GM23248 (cell line): ENCODE measurements around the gene ABHD2. TPM values are rescaled to one million over a fixed set of nuclear protein-coding genes. Genes with fewer than 3 reads are reported as not detected.

Experiments used
- DNase-seq: peaks from one replicate; pipeline ENCODE4 v3.0.0-alpha.2; 2015
- H2AFZ ChIP-seq: fragments of 200-600 bp; sonication (generic); 2 replicates; pipeline ENCODE4 v1.6.1; 2016; ENCODE audit warnings: antibody characterized with exemption
- H3F3A ChIP-seq: fragments of 200-600 bp; sonication (generic); 2 replicates; pipeline ENCODE4 v1.6.1; 2016; ENCODE audit warnings: mild to moderate bottlenecking, antibody characterized with exemption, mixed run types; ENCODE audit not compliant: insufficient read depth
- H3K27ac ChIP-seq: fragments of 200-600 bp; sonication (generic); 2 replicates; pipeline ENCODE4 v1.5.1; 2016; ENCODE audit warnings: mild to moderate bottlenecking
- H3K27me3 ChIP-seq: fragments of 200-600 bp; sonication (generic); replicated peaks from 2 replicates; pipeline ENCODE4 v1.6.1; 2016; ENCODE audit warnings: mild to moderate bottlenecking; ENCODE audit not compliant: insufficient read depth
- H3K36me3 ChIP-seq: fragments of 200-600 bp; sonication (generic); 2 replicates; pipeline ENCODE4 v1.6.1; 2016; ENCODE audit warnings: low read depth, mild to moderate bottlenecking
- H3K4me1 ChIP-seq: fragments of 200-600 bp; sonication (generic); 2 replicates; pipeline ENCODE4 v1.6.1; 2016; ENCODE audit warnings: mild to moderate bottlenecking; ENCODE audit not compliant: insufficient read depth
- H3K4me2 ChIP-seq: fragments of 200-600 bp; sonication (generic); one replicate; pipeline ENCODE4 v1.6.1; 2016; ENCODE audit warnings: mild to moderate bottlenecking; ENCODE audit not compliant: unreplicated experiment
- H3K4me3 ChIP-seq: fragments of 200-600 bp; sonication (generic); 2 replicates; pipeline ENCODE4 v1.5.1; 2016; ENCODE audit warnings: mild to moderate bottlenecking
- H3K79me2 ChIP-seq: fragments of 200-600 bp; sonication (generic); 2 replicates; pipeline ENCODE4 v1.6.1; 2016; ENCODE audit warnings: mild to moderate bottlenecking; ENCODE audit not compliant: insufficient read depth
- H3K9ac ChIP-seq: fragments of 200-600 bp; sonication (generic); 2 replicates; pipeline ENCODE4 v1.6.1; 2016; ENCODE audit warnings: mild to moderate bottlenecking
- H3K9me2 ChIP-seq: fragments of 200-600 bp; sonication (generic); 2 replicates; pipeline ENCODE4 v1.6.1; 2016; ENCODE audit warnings: mixed run types, mild to moderate bottlenecking, moderate library complexity; ENCODE audit not compliant: insufficient read depth
- H3K9me3 ChIP-seq: fragments of 200-600 bp; sonication (generic); one replicate; pipeline ENCODE4 v1.6.1; 2017; ENCODE audit warnings: low read depth
- H4K20me1 ChIP-seq: fragments of 200-600 bp; sonication (generic); 2 replicates; pipeline ENCODE4 v1.6.0; 2016; ENCODE audit not compliant: insufficient read depth
- EZH2 ChIP-seq: fragments of 200-600 bp; sonication (generic); IDR thresholded peaks from 2 replicates; pipeline ENCODE4 v1.6.1; 2018; ENCODE audit warnings: antibody characterized with exemption, mild to moderate bottlenecking; ENCODE audit not compliant: insufficient read depth, poor library complexity, severe bottlenecking
- EZH2phosphoT487 ChIP-seq: fragments of 200-600 bp; sonication (generic); IDR thresholded peaks from 2 replicates; pipeline ENCODE4 v1.6.1; 2018; ENCODE audit warnings: antibody characterized with exemption, moderate library complexity, mild to moderate bottlenecking, low read depth; ENCODE audit not compliant: insufficient read depth
- WGBS, 2 experiments: methylation state at CpG; one replicate each; pipeline ENCODE4 v1.1.6; 2015 to 2017; ENCODE audit warnings: low lambda C conversion rate in 2 of 2, low coverage in 1 of 2; ENCODE audit errors: missing lambda C conversion rate in 2 of 2; 5-methylcytosine and 5-hydroxymethylcytosine counted together
- in situ Hi-C: fragments of 300-500 bp; cut with MboI; formaldehyde crosslinking; loops from 2 replicates; pipeline ENCODE4 v1.15.0; 2020
- polyA plus RNA-seq: library from polyadenylated mRNA; unstranded; fragments of >200 nt; fragmentation: Nextera tagmentation; extraction: Ambion mirVana; gene quantifications from 2 replicates; pipeline ENCODE4 v1.2.1, GENCODE V29; 2016
- total RNA-seq: library from RNA; depleted of rRNA; stranded (reverse); fragments of >200 nt; shearing (Covaris generic); gene quantifications from 2 replicates; pipeline ENCODE4 v1.2.3, GENCODE V29; 2014

The ABHD2 gene
- total and polyA plus RNA-seq, 2 experiments from 2014 or later, result 17.6 to 24.2 TPM

GRCh38 chr15:89071471-89071870, 16.8 kb upstream of the ABHD2 start:
- in situ Hi-C loops, result no loop called here
- no peaks in the 10 kb centered on the region for H3K9me2 ChIP-seq
- WGBS, 2 experiments, result 72 to 75% methylated on average over 4 of the region's 4 CpGs

GRCh38 chr15:89072277-89072869, 15.9 kb upstream of the ABHD2 start:
- WGBS, 2 experiments, result 70 to 87% methylated on average over 2 to 3 of the region's 3 CpGs
- H3K79me2 ChIP-seq, result no peaks in the 10 kb centered on the region

More at GRCh38 chr15:89071471-89071870, 16.8 kb upstream of the ABHD2 start:
- H2AFZ ChIP-seq, result no peak overlapping the region
- H3K79me2 ChIP-seq, result no peaks in the 10 kb centered on the region
- H3K4me1 ChIP-seq, result peaks cover 15% of the 10 kb centered on the region
- no peaks in the 10 kb centered on the region for H4K20me1 ChIP-seq
- TF ChIP-seq EZH2phosphoT487 (no peak), EZH2 (no peak)
- no peak overlapping the region for H3K4me2 ChIP-seq
- no peak for DNase-seq
- no peak overlapping the region for H3K4me3 ChIP-seq
- H3K9ac ChIP-seq, result no peak overlapping the region
- no peaks in the 10 kb centered on the region for H3K27me3 ChIP-seq
- H3K9me3 ChIP-seq, result no peaks in the 10 kb centered on the region
- no peaks in the 10 kb centered on the region for H3K36me3 ChIP-seq
- peaks cover 23% of the 10 kb centered on the region for H3F3A ChIP-seq
- no peak overlapping the region for H3K27ac ChIP-seq

GRCh38 chr15:89074402-89075012, 13.7 kb upstream of the ABHD2 start:
- Histone ChIP-seq H3K27ac (no peak overlapping the region), H3K9ac (no peak overlapping the region), H3K4me3 (no peak overlapping the region), H4K20me1 (no peaks in the 10 kb centered on the region), H3K9me3 (no peaks in the 10 kb centered on the region), H2AFZ (no peak overlapping the region), H3K79me2 (no peaks in the 10 kb centered on the region), H3K36me3 (no peaks in the 10 kb centered on the region), H3F3A (no peaks in the 10 kb centered on the region), H3K9me2 (no peaks in the 10 kb centered on the region), H3K27me3 (no peaks in the 10 kb centered on the region), H3K4me2 (no peak overlapping the region), H3K4me1 (no peaks in the 10 kb centered on the region)
- 92% methylated on average over 4 of the region's 4 CpGs for WGBS, 2 experiments
- TF ChIP-seq EZH2phosphoT487 (no peak), EZH2 (no peak)
- no peak for DNase-seq
- in situ Hi-C loops, result no loop called here

More at GRCh38 chr15:89072277-89072869, 15.9 kb upstream of the ABHD2 start:
- DNase-seq, result no peak
- Histone ChIP-seq H3K27ac (no peak overlapping the region), H3K9me2 (no peaks in the 10 kb centered on the region), H3F3A (peaks cover 14% of the 10 kb centered on the region), H3K4me3 (no peak overlapping the region), H3K36me3 (no peaks in the 10 kb centered on the region), H3K27me3 (no peaks in the 10 kb centered on the region), H3K4me2 (no peak overlapping the region), H3K4me1 (peaks cover 15% of the 10 kb centered on the region), H3K9ac (no peak overlapping the region), H2AFZ (no peak overlapping the region), H3K9me3 (no peaks in the 10 kb centered on the region), H4K20me1 (no peaks in the 10 kb centered on the region)
- TF ChIP-seq EZH2phosphoT487 (no peak), EZH2 (no peak)
- in situ Hi-C loops, result no loop called here

GRCh38 chr15:89075101-89075640, 13.1 kb upstream of the ABHD2 start:
- H3K4me2 ChIP-seq, result no peak overlapping the region
- no peaks in the 10 kb centered on the region for H4K20me1 ChIP-seq
- TF ChIP-seq EZH2 (no peak), EZH2phosphoT487 (no peak)
- H3K4me3 ChIP-seq, result no peak overlapping the region
- H2AFZ ChIP-seq, result no peak overlapping the region
- no peaks in the 10 kb centered on the region for H3F3A ChIP-seq
- H3K4me1 ChIP-seq, result no peaks in the 10 kb centered on the region
- H3K9ac ChIP-seq, result no peak overlapping the region
- no peak overlapping the region for H3K27ac ChIP-seq
- no peaks in the 10 kb centered on the region for H3K79me2 ChIP-seq
- H3K27me3 ChIP-seq, result no peaks in the 10 kb centered on the region
- in situ Hi-C loops, result no loop called here
- H3K9me3 ChIP-seq, result no peaks in the 10 kb centered on the region
- WGBS, 2 experiments, result 46 to 47% methylated on average over 4 of the region's 4 CpGs
- no peaks in the 10 kb centered on the region for H3K9me2 ChIP-seq
- no peaks in the 10 kb centered on the region for H3K36me3 ChIP-seq
- no peak for DNase-seq
